8988T (cell line): ENCODE results near the gene HOTAIR.

Experiments
- DNase-seq: peaks from one replicate; pipeline ENCODE4 v3.0.0; 2011

The HOTAIR gene

DNA sequence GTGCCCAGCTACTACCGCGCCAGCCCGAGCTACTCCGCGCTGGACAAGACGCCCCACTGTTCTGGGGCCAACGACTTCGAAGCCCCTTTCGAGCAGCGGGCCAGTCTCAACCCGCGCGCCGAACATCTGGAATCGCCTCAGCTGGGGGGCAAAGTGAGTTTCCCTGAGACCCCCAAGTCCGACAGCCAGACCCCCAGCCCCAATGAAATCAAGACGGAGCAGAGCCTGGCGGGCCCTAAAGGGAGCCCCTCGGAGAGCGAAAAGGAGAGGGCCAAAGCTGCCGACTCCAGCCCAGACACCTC lies 10.9 kb upstream of the HOTAIR start:
- DNase-seq, result no peak

DNA sequence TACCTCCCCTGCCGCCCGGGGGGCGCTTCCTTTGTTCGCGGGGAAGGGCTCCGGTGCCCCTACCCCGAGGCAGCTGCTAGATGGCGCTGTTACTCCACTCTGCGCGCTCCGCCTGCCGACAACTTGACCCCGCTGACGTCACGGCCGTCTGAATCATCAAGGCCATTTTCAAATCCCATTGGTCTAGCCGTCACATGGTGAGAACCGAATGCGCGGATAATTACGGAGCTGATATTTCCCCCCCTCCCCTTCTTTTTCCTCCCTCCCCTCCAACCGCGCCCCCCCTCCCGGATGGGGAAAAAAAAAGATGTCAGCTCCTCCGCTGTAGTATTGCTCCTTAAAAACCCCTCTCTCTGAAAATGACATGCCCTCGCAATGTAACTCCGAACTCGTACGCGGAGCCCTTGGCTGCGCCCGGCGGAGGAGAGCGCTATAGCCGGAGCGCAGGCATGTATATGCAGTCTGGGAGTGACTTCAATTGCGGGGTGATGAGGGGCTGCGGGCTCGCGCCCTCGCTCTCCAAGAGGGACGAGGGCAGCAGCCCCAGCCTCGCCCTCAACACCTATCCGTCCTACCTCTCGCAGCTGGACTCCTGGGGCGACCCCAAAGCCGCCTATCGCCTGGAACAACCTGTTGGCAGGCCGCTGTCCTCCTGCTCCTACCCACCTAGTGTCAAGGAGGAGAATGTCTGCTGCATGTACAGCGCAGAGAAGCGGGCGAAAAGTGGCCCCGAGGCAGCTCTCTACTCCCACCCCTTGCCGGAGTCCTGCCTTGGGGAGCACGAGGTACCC lies 10.3 kb upstream of the HOTAIR start, which contains the start of gene HOXC10:
TSS of gene HOXC10 (plus strand) at position 246 of the 791 bp plus-strand sequence. CDS start at position 360, 114 bp downstream.
- DNase-seq, result peak; percentile 99

- no peak for DNase-seq
These were observed 9.3 kb upstream of the HOTAIR start for GRCh38 chr12:53983950-53984572.

DNA sequence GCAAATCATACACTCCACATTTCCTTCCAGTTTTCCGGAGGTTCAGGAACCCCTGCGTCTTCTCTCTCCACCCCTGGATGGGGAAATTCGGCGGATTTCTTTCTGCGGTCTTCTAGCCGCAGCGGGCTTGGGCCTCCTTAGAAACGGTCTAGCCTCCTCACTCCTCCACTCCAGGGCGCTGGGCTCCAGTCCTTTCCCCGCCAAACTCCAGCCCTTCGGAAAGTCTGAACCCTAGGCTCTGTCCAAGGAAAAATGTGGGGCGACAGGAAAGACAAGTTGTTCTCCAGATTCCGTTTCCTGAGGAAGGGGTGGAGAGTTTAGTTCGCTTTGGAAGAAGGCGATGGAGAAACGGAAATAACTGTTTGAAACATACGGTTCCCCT lies 8.8 kb upstream of the HOTAIR start:
- no peak for DNase-seq

GRCh38 chr12:53982648-53983567 lies 8.2 kb upstream of the HOTAIR start:
- no peak for DNase-seq

DNA sequence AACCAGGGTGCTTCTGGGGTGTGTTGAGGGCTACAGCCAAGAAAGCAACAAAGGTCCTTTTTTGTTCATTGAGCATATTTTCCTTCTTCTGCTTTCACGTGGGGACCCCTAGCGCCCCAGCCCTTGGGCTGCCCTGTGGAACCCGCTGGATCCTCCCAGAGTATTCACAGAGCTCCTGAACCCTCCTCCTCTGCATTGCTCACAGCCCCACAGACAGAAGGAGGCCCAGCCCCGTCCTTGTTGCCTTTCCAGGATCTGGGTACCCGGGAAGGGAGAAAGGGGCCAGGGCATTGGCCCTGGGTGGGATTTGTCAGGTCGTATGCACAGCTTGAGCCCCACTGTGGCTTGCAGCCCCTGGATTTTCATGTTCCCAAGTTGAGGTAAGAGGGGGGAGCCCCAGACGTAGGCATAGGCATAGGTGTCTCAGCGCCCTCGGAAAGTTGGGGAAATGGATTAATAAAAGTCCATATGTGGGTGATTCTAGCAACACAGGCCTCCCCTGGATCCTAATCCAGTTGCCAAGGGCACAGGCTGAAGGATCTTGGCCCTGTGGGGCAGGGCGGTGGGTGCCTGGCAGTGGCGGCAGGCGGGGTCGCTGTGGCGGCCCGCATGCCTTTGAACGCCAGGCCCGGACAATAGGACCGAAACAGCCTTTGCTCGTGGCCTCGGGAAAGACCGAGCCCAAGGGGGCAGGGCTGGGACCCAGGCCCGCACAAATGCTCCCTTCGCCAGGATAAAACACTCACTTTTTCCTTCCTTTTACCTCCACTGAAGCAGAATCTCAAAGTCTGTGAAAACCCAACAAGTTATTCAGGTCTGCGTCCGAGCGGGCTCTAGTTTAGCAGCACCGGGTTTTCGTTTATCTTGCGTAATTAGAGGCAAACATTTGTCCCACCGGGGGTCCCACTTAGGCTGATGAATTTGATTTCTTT lies 7.1 kb upstream of the HOTAIR start:
- no peak for DNase-seq

DNA sequence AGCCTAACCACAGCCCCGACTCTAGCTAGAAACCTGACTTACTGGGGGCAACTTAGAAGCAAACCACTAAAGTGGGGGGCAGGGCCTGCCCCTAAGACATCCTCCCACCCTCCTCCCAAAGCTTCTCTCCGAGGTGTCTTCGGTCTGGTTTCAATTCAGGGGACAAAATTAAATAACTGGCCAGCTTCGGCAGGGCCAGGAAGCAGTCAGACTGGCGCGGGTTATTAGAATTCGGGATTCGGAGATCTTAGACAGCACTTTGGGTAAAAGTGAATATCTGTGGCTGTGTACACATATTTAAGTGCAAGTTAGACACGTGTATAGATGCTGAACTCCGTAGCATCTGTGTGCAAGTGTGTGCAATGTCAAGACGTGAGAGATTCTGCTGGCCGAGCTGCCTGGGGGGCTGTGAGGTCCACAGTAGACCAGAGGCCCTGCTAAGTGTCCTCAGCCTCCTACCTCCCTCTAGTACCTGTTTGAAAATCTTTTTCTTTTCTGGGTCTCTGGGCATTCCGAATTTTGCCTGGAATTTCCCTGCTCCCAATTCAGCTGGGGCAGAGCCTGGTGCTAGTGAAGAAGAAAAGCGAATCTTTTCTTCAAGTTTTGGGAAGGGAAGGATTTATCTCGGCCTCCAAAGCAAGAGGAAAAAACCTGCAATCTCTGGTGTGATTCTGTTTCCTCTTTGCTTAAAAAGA lies 6.2 kb upstream of the HOTAIR start:
- no peak for DNase-seq

- no peak for DNase-seq
These were observed 5.5 kb upstream of the HOTAIR start for GRCh38 chr12:53980104-53980801.

- no peak for DNase-seq
These were observed 4.0 kb upstream of the HOTAIR start for GRCh38 chr12:53978477-53979356.

GRCh38 chr12:53977596-53978445 lies 3.1 kb upstream of the HOTAIR start:
- DNase-seq, result no peak

- no peak for DNase-seq
These were observed 2.3 kb upstream of the HOTAIR start for GRCh38 chr12:53976823-53977595.

- DNase-seq, result no peak
These were observed 1.5 kb upstream of the HOTAIR start for GRCh38 chr12:53976172-53976822.

DNA sequence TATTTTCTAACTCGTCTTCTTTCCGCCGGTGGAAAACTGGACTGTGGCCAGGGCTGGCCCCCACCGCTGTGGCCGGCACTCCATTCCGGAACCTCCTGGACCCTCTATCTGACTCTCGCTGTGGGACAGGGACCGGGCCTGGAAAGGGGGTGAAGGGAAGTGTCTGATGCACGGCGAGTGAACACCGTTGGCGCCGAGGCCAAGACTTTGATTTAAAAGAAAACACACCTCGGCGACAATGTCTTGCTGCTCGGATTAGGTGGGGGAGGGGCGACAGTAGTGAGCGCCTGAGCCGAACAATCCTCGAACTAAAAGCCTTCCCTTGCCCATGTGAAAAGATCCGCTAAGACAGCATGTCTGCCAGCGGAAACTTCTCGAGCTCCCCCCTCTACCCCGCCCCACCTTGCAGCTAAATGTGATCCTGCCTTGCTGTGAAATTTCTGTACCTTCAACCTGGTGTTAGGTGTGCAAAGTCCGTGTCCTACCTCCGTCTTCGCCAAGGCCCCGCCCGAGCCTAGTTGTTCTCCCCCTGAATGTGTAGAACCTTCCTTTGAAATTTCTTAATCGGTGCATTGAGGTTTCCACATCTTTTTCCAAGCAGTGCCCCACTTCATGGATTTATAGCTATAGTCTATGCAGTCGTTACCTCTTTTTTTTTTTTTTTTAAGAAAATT lies 862 bp upstream of the HOTAIR start:
- no peak for DNase-seq

DNA sequence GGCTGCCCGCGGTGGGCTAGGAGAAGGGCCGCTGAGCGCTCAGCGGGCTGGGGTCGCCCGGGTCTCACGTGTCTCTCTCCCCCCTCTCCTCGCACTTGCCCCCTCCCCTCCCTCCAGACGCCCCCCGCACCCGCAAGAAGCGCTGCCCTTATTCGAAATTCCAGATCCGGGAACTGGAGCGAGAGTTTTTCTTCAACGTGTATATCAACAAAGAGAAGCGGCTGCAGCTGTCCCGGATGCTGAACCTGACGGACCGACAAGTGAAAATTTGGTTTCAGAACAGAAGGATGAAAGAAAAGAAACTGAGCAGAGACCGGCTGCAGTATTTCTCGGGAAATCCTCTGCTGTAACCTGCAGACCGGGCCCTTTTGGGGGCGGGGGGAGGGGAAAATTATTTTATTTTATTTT lies 314 bp upstream of the HOTAIR start:
- DNase-seq, result no peak

DNA sequence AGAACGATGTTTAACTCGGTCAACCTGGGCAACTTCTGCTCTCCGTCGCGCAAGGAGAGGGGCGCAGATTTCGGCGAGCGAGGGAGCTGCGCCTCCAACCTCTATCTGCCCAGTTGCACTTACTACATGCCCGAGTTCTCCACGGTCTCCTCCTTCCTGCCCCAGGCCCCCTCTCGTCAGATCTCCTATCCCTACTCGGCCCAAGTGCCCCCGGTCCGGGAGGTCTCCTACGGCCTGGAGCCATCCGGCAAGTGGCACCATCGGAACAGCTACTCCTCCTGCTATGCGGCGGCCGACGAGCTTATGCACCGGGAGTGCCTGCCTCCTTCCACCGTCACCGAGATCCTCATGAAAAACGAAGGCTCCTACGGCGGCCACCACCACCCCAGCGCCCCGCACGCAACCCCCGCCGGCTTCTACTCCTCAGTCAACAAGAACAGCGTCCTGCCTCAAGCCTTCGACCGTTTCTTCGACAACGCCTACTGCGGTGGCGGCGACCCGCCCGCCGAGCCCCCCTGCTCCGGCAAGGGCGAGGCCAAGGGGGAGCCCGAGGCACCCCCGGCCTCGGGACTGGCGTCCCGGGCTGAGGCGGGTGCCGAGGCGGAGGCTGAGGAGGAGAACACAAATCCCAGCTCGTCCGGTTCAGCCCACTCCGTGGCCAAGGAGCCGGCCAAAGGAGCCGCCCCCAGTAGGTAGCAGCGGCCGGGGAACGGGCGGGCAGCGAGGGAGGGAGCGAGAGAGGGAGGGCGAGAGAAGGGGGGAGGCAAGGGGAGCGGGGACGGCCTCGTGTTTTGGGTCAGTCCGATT lies 1.3 kb downstream of the HOTAIR start:
- no peak for DNase-seq

DNA sequence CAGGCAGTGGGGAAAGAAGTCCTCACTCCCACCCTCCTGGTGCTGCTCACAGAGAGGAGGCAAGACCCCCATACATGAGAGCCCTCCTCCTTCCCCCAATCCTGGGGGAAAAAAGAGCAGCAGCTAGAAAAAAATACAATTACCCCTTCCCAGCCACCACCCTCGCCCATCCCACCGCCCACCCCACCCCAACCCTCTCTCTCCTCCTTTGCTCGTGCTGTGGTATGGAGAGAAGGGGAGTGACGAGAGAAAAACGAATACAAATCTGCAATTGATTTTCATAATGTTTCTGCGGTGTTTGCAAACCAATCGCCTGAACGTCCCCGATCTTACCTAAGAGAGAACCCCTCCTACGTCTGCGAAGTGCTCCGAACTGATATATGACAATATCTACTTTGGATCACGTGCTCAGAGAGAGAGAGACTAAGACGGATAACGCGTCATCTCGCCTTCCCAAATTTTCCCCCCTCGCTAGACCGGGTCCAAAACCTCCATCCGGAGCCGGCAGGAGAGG lies 2.0 kb downstream of the HOTAIR start, which contains the start of gene HOXC11:
TSS of gene HOXC11 (plus strand) at position 405 of the 514 bp plus-strand sequence. CDS start 116 bp downstream, outside the sequence.
- no peak for DNase-seq
